ENCODE data around the gene RBM38.

DNA sequence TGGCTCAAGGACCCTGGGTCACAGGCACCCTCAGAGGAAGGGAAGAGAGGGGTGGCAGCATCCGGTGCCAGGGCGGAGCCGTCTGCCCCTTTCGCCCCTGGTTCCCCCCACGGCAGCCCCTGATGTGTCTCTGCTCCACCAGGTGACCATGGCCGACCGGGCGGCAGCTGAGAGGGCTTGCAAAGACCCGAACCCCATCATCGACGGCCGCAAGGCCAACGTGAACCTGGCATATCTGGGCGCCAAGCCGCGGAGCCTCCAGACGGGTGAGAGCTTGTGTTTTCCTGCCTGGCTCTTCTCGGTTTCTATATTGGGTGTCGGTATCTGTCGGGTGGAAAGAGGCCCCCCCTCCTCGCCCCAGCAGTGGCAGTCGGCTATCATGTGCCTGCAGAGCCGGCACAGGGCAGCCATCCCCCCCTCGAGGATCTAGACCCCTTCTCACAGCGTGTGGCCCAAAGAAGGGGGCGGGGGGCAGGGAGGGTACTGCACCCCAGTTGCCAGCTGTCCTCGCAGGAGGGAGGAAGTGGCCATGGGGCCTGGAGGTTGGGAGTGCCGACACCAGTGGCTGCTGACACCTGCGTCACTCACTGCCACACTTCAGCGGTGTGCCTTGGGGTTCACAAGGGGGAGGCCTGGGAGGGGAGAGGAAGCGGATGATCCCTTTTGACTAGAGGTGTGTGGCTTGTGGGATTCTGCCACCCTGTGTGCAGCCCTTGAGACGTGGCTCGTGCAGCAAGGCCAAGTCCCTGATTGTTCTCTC is 1.5 kb downstream of the RBM38 start:
- no peak for TF ChIP-seq EZH2 (IDR thresholded peaks at IDR 0.05)
- TF ChIP-seq POLR2AphosphoS5 (IDR thresholded peaks at IDR 0.05; ENCODE audit: borderline replicate concordance, low read depth, low read length) = no peak

Measured in SK-N-MC (cell line).